ENCODE data around the gene FBXL15. TPM values are rescaled to one million over a fixed set of nuclear protein-coding genes. Genes with fewer than 3 reads are reported as not detected.

FBXL15 gene
- total and polyA plus RNA-seq, 2 experiments from 2014 or later = 17.7 to 23.1 TPM

- H3K9ac ChIP-seq = no peak overlapping the region
Observed at GRCh38 chr10:102467318-102467717, 46.7 kb downstream of the FBXL15 start.

DNA sequence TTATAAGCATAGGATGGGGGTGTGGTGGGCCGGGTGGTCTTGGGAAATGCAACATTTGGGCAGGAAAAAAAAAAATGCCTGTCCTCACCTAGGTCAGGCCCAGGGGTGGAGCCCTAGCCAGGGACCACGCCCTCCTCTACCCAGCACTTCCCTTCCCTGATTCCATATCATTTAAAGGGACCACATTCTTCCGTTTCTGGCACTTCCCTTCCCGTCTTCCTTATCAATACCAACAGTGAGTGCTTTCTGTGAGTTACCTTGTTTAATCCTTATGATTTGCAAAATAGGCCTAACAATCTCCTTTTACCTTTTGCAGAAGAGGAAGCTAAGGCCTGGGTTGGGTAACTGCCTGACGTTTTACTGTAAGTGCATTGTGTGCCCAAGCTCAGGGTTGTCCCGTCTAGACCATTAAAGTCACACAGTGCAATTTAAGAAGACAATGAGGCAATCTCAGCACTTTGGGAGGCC is 47.4 kb downstream of the FBXL15 start:
- no peaks in the 10 kb centered on the region for H3K27me3 ChIP-seq (replicated peaks; ENCODE audit: insufficient read depth)
- in situ Hi-C loops (cut with MboI) = no loop called here
- no peaks in the 10 kb centered on the region for H3F3A ChIP-seq (ENCODE audit: insufficient read depth)

More at GRCh38 chr10:102467318-102467717, 46.7 kb downstream of the FBXL15 start:
- no peak overlapping the region for H3K27ac ChIP-seq
- no peaks in the 10 kb centered on the region for H3K9me3 ChIP-seq (ENCODE audit: low read depth)
- no peaks in the 10 kb centered on the region for H3K4me1 ChIP-seq (ENCODE audit: insufficient read depth)
- in situ Hi-C loops (cut with MboI) = no loop called here
- no peak overlapping the region for H2AFZ ChIP-seq
- no peaks in the 10 kb centered on the region for H3K9me2 ChIP-seq (ENCODE audit: insufficient read depth)
- DNase-seq = no peak
- H3F3A ChIP-seq (ENCODE audit: insufficient read depth) = 0 out of 2 replicates have a peak, but pooled peaks cover 5% of the 10 kb centered on the region
- H3K79me2 ChIP-seq (ENCODE audit: insufficient read depth) = no peaks in the 10 kb centered on the region
- TF ChIP-seq EZH2 (IDR thresholded peaks at IDR 0.05; ENCODE audit: insufficient read depth, poor library complexity, severe bottlenecking) = no peak
- no peak for TF ChIP-seq EZH2phosphoT487 (IDR thresholded peaks at IDR 0.05; ENCODE audit: insufficient read depth, low read depth)
- H3K4me2 ChIP-seq (ENCODE audit: unreplicated experiment) = no peak overlapping the region
- H3K36me3 ChIP-seq (ENCODE audit: low read depth) = no peaks in the 10 kb centered on the region
- no peaks in the 10 kb centered on the region for H3K27me3 ChIP-seq (replicated peaks; ENCODE audit: insufficient read depth)
- WGBS, 2 experiments (ENCODE audit: low coverage in 1 of 2, low lambda C conversion rate in 2 of 2, missing lambda C conversion rate in 2 of 2) = 72 to 74% methylated on average over 6 of the region's 6 CpGs
- H3K4me3 ChIP-seq = no peak overlapping the region
- H4K20me1 ChIP-seq (ENCODE audit: insufficient read depth) = no peaks in the 10 kb centered on the region

DNA sequence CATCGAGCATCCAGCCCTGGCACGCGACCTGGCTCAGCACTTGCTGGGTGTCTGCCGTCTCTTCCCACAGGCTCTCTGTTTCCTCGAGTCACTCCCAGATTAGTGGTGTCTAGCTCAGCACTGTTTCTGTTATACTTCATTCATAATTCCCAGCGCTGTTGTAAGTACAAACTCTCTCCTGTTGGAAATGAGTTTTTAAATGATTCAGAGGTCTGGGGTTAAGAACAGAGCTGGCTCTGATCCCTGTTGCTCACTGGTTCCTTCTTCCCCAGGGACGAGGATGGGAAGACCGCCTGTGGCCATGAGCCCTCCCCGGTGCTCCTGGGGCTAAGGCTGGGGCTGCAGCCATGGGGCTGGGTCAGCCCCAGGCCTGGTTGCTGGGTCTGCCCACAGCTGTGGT is 48.0 kb downstream of the FBXL15 start:
- WGBS, 2 experiments (ENCODE audit: low coverage in 1 of 2, low lambda C conversion rate in 2 of 2, missing lambda C conversion rate in 2 of 2) = 73 to 74% methylated on average over 9 of the region's 9 CpGs

More for the DNA sequence above, 47.4 kb downstream of the FBXL15 start:
- DNase-seq = no peak
- Histone ChIP-seq H2AFZ (no peak overlapping the region), H3K4me2 (ENCODE audit: unreplicated experiment) (no peak overlapping the region), H3K4me3 (no peak overlapping the region), H3K27ac (no peak overlapping the region), H3K9me3 (ENCODE audit: low read depth) (no peaks in the 10 kb centered on the region), H3K9ac (no peak overlapping the region), H4K20me1 (ENCODE audit: insufficient read depth) (no peaks in the 10 kb centered on the region), H3K79me2 (ENCODE audit: insufficient read depth) (no peaks in the 10 kb centered on the region), H3K4me1 (ENCODE audit: insufficient read depth) (no peaks in the 10 kb centered on the region), H3K36me3 (ENCODE audit: low read depth) (no peaks in the 10 kb centered on the region), H3K9me2 (ENCODE audit: insufficient read depth) (no peaks in the 10 kb centered on the region)
- WGBS, 2 experiments (ENCODE audit: low coverage in 1 of 2, low lambda C conversion rate in 2 of 2, missing lambda C conversion rate in 2 of 2) = 65 to 66% methylated on average over 6 of the region's 6 CpGs
- TF ChIP-seq EZH2phosphoT487 (IDR thresholded peaks at IDR 0.05; ENCODE audit: insufficient read depth, low read depth) = no peak
- no peak for TF ChIP-seq EZH2 (IDR thresholded peaks at IDR 0.05; ENCODE audit: insufficient read depth, poor library complexity, severe bottlenecking)

GRCh38 chr10:102470579-102471546 is 50.2 kb downstream of the FBXL15 start:
- Histone ChIP-seq H3K36me3 (ENCODE audit: low read depth) (no peaks in the 10 kb centered on the region), H3K9ac (no peak overlapping the region), H3K27me3 (replicated peaks; ENCODE audit: insufficient read depth) (no peaks in the 10 kb centered on the region), H3K79me2 (ENCODE audit: insufficient read depth) (no peaks in the 10 kb centered on the region), H3K27ac (no peak overlapping the region), H4K20me1 (ENCODE audit: insufficient read depth) (no peaks in the 10 kb centered on the region), H3K4me2 (ENCODE audit: unreplicated experiment) (no peak overlapping the region), H3K4me1 (ENCODE audit: insufficient read depth) (no peaks in the 10 kb centered on the region), H2AFZ (no peak overlapping the region), H3F3A (ENCODE audit: insufficient read depth) (no peaks in the 10 kb centered on the region), H3K9me3 (ENCODE audit: low read depth) (no peaks in the 10 kb centered on the region), H3K9me2 (ENCODE audit: insufficient read depth) (no peaks in the 10 kb centered on the region), H3K4me3 (no peak overlapping the region)
- no peak for TF ChIP-seq EZH2 (IDR thresholded peaks at IDR 0.05; ENCODE audit: insufficient read depth, poor library complexity, severe bottlenecking)
- no peak for TF ChIP-seq EZH2phosphoT487 (IDR thresholded peaks at IDR 0.05; ENCODE audit: insufficient read depth, low read depth)
- WGBS, 2 experiments (ENCODE audit: low coverage in 1 of 2, low lambda C conversion rate in 2 of 2, missing lambda C conversion rate in 2 of 2) = 82 to 88% methylated on average over 34 to 36 of the region's 36 CpGs
- DNase-seq = no peak
- in situ Hi-C loops (cut with MboI) = no loop called here

More for the DNA sequence above, 48.0 kb downstream of the FBXL15 start:
- H3K27me3 ChIP-seq (replicated peaks; ENCODE audit: insufficient read depth) = no peaks in the 10 kb centered on the region
- no peaks in the 10 kb centered on the region for H3K79me2 ChIP-seq (ENCODE audit: insufficient read depth)
- in situ Hi-C loops (cut with MboI) = no loop called here
- peak; percentile 43 for DNase-seq
- TF ChIP-seq EZH2phosphoT487 (IDR thresholded peaks at IDR 0.05; ENCODE audit: insufficient read depth, low read depth) (no peak), EZH2 (IDR thresholded peaks at IDR 0.05; ENCODE audit: insufficient read depth, poor library complexity, severe bottlenecking) (no peak)
- no peaks in the 10 kb centered on the region for H3K9me3 ChIP-seq (ENCODE audit: low read depth)
- H3F3A ChIP-seq (ENCODE audit: insufficient read depth) = no peaks in the 10 kb centered on the region
- no peak overlapping the region for H3K4me3 ChIP-seq
- no peaks in the 10 kb centered on the region for H3K36me3 ChIP-seq (ENCODE audit: low read depth)
- no peaks in the 10 kb centered on the region for H3K4me1 ChIP-seq (ENCODE audit: insufficient read depth)
- H3K27ac ChIP-seq = no peak overlapping the region
- H4K20me1 ChIP-seq (ENCODE audit: insufficient read depth) = no peaks in the 10 kb centered on the region
- H3K9me2 ChIP-seq (ENCODE audit: insufficient read depth) = no peaks in the 10 kb centered on the region
- no peak overlapping the region for H3K9ac ChIP-seq
- H2AFZ ChIP-seq = no peak overlapping the region
- H3K4me2 ChIP-seq (ENCODE audit: unreplicated experiment) = no peak overlapping the region

MicroRNA genes within 50 kb of the gene (microRNA counts, 767-probe panel; counts per million panel counts)
- microRNA hsa-miR-146b-3p (447 counts per million, percentile 86 among the panel's probes with 10 or more counts), microRNA hsa-miR-146b-5p (447 counts per million, percentile 86 among the panel's probes with 10 or more counts)

Small RNA genes within 50 kb of the gene (microRNA-seq; reads per million reads assigned to microRNA genes)
- gene MIR146B (ENCODE audit: borderline number of aligned reads) = 942 reads per million, percentile 75 among the genes with 10 or more reads in this experiment

Small RNA genes within 50 kb of the gene (small RNA-seq; reads per million reads assigned to genes)
- gene MIR146B (ENCODE audit: low read depth, low replicate concordance) = 139 reads per million, percentile 95 among the genes with 10 or more reads in this experiment

Other genes starting within 250 kb of the FBXL15 start
- gene ELOVL3, start 194.5 kb upstream of the FBXL15 start, total RNA-seq (2014; rRNA removed; shearing (Covaris generic)) = 1.9 TPM in 1 of 2 replicates, not detected in the other
- 1.4 and 1.9 TPM in 2 replicates for gene ELOVL3, start 194.5 kb upstream of the FBXL15 start, polyA plus RNA-seq (2016; fragmentation: Nextera tagmentation; extraction: Ambion mirVana)
- gene PITX3, start 179.3 kb upstream of the FBXL15 start, total RNA-seq (2014; rRNA removed; shearing (Covaris generic)) = not detected in 2 replicates
- gene PITX3, start 179.3 kb upstream of the FBXL15 start, polyA plus RNA-seq (2016; fragmentation: Nextera tagmentation; extraction: Ambion mirVana) = not detected in 2 replicates
- gene GBF1, start 175.3 kb upstream of the FBXL15 start, total RNA-seq (2014; rRNA removed; shearing (Covaris generic)) = 43.9 and 48.7 TPM in 2 replicates
- gene GBF1, start 175.3 kb upstream of the FBXL15 start, polyA plus RNA-seq (2016; fragmentation: Nextera tagmentation; extraction: Ambion mirVana) = 28.1 and 29.8 TPM in 2 replicates
- gene NFKB2, start 25.1 kb upstream of the FBXL15 start, total RNA-seq (2014; rRNA removed; shearing (Covaris generic)) = 21.5 and 34.7 TPM in 2 replicates
- gene NFKB2, start 25.1 kb upstream of the FBXL15 start, polyA plus RNA-seq (2016; fragmentation: Nextera tagmentation; extraction: Ambion mirVana) = 5.7 and 6.7 TPM in 2 replicates
- gene PSD, start 2.1 kb upstream of the FBXL15 start, total RNA-seq (2014; rRNA removed; shearing (Covaris generic)) = 1.0 and 11.3 TPM in 2 replicates
- 0.95 and 1.8 TPM in 2 replicates for gene PSD, start 2.1 kb upstream of the FBXL15 start, polyA plus RNA-seq (2016; fragmentation: Nextera tagmentation; extraction: Ambion mirVana)
- gene CUEDC2, start 11.7 kb downstream of the FBXL15 start, total RNA-seq (2014; rRNA removed; shearing (Covaris generic)) = 54.1 and 58.8 TPM in 2 replicates
- 85.9 and 87.6 TPM in 2 replicates for gene CUEDC2, start 11.7 kb downstream of the FBXL15 start, polyA plus RNA-seq (2016; fragmentation: Nextera tagmentation; extraction: Ambion mirVana)
- gene C10orf95, start 30.7 kb downstream of the FBXL15 start, total RNA-seq (2014; rRNA removed; shearing (Covaris generic)) = not detected in 2 replicates
- not detected in 2 replicates for gene C10orf95, start 30.7 kb downstream of the FBXL15 start, polyA plus RNA-seq (2016; fragmentation: Nextera tagmentation; extraction: Ambion mirVana)
- gene ACTR1A, start 81.9 kb downstream of the FBXL15 start, total RNA-seq (2014; rRNA removed; shearing (Covaris generic)) = 109 and 134 TPM in 2 replicates
- gene ACTR1A, start 81.9 kb downstream of the FBXL15 start, polyA plus RNA-seq (2016; fragmentation: Nextera tagmentation; extraction: Ambion mirVana) = 127 and 134 TPM in 2 replicates
- gene SUFU, start 83.1 kb downstream of the FBXL15 start, total RNA-seq (2014; rRNA removed; shearing (Covaris generic)) = 3.1 and 3.7 TPM in 2 replicates
- 5.0 and 5.5 TPM in 2 replicates for gene SUFU, start 83.1 kb downstream of the FBXL15 start, polyA plus RNA-seq (2016; fragmentation: Nextera tagmentation; extraction: Ambion mirVana)
- gene TRIM8, start 223.6 kb downstream of the FBXL15 start, total RNA-seq (2014; rRNA removed; shearing (Covaris generic)) = 108 and 114 TPM in 2 replicates
- gene TRIM8, start 223.6 kb downstream of the FBXL15 start, polyA plus RNA-seq (2016; fragmentation: Nextera tagmentation; extraction: Ambion mirVana) = 35.6 and 37.5 TPM in 2 replicates